ENCODE measurements around the gene CLEC16A.
A peak's percentile ranks its signal among the peaks of the same experiment; 100 is the strongest.

Gene CLEC16A

GRCh38 chr16:11128211-11129141 is 184.1 kb downstream of the CLEC16A start:
- peak; percentile 68 for DNase-seq

DNA sequence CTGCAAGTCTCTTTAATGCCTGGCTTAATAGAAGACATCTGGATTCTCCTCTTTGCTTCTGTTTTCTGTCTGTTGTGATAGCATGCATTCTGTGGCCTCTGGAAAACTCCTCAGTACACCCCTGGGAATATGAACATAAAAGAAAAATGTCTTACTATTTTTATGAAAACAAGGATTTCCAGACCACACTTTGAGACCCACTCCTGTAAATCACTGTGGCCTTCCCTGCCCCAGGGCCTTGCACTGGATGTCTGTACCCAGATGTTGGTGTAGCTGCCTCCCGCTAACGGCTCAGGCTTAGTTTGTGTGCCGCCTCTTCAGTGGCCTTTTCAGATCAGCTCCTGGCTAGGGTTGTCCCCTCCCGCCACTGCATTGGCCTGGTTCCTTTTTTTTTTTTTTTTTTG is 185.0 kb downstream of the CLEC16A start:
- DNase-seq = no peak

DNA sequence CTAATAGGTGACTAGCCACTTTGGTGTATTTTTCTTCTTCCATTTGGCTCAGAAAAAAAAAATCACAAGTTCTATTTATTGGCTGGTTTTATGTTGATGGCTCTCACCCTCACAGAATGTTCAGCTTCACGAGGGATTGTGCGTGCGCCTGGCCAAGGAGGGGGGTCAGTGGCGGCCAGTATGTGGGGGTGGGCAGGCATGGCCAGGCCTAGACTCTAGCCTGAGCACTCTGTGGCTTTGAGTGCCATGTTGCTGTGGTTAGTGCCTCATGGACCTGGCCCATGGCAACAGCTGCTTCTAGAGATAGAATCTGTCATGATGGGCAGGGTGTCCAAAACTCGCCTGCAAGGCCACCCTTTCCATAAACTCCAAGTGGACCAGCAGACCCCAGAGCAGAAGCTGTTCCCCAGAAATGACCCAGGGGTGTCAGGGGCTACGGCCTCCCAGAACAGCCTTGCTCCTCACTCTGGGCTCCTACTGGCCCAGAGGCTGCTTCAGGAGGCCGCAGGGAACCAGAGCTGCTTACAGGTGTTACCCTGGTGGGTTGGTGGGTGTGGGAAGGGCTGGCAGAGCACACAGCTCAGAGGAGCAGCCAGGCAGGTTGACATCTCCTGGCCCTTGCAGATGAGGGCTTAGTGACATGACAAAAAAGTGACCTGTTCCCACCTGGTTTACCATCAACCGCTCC is 186.8 kb downstream of the CLEC16A start:
- DNase-seq = no peak

DNA sequence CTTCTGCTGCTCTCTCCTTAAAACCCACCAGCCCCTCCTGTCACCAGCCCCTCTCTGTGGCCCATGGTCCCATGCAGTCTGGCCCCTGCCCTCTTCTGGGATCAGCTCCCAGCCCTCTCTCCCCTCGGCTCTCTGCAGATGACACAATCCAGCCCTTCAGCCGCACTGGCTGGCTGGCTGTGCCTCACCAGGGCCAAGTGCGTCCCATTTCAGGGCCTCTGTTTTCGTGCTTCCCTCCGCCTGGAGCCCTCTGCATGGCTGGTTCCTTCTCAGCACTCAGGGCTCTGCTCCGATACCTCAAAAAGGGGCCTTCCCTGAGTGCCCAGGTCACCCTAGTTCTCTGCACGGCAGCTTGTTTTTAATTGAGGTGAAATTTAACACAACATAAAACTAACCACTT is 187.3 kb downstream of the CLEC16A start:
- no peak for DNase-seq

- DNase-seq = peak; percentile 97
These were observed 189.1 kb downstream of the CLEC16A start for GRCh38 chr16:11133344-11133943.

DNA sequence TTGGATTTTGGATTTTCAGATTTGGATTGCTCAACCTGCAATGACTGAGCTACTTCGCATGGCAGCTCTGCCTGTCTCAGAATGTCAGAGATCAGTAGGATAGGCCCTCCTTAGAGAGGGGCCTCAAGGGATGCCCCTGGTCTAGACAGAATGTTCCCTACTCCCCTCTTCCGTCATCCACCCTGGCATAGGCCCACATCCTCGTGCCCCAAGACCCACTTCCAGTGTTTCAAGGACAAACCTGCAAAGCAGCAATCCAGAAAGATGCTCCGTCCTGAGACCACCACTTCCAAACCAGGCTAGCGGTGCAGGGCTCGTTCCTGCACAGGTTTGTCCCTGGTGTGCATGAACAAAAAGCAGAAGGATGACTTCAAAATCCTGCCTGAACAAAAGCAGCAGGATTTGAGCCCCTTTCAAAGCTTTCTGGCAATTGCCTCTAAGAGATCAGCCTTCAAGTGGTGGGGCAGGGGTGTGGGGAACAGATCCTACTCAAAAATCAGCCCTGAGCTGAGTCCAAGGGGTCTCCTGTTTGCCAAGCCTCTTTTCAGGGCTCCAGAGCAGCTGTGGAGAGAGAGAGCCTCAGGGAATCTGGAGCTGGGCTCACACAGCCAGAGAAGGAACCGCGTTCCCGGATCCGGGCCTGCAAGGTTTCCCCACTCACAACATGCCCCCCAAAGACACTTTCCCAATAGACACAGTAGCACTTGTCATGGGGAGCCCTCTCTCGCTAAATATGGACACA is 190.5 kb downstream of the CLEC16A start:
- no peak for DNase-seq

- DNase-seq = peak; percentile 73
These were observed 191.2 kb downstream of the CLEC16A start for GRCh38 chr16:11135464-11135973.

DNA sequence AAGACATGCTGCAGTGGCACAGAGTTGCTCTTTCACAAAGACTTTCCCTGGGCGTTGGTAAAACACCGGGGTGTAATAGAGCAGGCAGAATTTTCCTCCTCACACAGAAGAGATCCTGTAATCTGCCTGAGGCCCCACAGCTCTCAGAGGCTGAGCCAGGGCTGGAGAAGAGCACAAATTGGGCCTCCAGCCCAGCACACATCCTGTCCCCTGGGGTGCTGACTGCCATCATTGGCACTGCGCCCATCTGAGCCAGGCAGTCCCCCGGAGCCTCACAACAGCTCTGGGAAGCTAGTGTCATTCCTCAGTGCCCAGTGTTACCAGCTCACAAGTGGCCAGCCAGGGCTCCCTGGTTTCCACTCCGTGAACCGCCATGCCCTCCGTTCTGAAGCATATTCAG is 192.2 kb downstream of the CLEC16A start:
- DNase-seq = peak; percentile 83

- no peak for DNase-seq
These were observed 193.8 kb downstream of the CLEC16A start for GRCh38 chr16:11138022-11138768.

DNA sequence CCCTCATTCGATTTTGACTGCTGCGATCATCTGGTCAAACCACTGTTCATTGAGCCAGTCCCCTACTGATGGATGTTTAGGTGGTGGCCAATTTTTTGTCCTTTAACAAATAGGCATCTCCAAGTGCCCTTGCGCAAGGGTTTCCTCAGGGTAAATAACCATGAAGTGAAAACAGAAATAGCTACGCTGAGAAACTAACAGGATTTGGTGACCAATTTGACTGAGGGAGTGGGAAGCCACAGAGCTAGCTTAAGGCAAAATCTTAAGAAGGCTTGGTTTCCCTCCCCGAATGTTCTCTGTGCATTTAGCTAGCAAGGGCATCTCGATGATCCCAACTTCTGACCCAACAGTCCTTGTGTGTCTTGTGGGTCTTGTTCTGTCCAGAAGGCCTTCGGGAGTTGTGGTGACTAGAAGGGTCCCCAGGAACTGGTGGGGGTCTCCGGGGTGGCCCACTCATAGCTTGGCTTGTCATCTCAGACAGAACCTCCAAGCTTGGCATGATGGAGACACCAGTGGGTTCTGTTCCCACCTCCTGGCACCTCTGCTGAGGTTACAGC is 194.5 kb downstream of the CLEC16A start:
- DNase-seq = no peak

GRCh38 chr16:11139326-11140097 is 195.1 kb downstream of the CLEC16A start:
- DNase-seq = peak; percentile 30

- no peak for DNase-seq
These were observed 195.7 kb downstream of the CLEC16A start for GRCh38 chr16:11140098-11140375.

DNA sequence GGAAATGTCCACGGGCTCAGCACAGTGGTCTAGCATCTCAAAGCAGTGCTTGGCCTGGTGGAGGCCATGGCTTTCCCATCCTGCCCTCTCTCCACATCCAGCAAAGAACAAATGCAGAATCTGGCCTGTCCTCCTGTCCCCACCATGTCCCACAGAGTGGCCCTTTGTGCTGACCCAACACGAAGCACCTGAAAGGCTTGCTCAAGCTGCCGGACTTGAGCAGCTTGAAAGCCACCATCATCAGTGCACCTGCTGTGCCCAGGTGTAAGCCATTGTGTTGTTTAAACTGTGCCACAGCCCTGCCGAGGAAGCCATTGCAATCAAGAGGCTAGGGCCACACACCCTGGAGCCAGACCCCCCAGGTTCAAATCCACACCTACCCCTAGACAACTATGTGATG is 196.1 kb downstream of the CLEC16A start:
- DNase-seq = no peak

GRCh38 chr16:11140867-11141266 is 196.5 kb downstream of the CLEC16A start:
- no peak for DNase-seq

DNA sequence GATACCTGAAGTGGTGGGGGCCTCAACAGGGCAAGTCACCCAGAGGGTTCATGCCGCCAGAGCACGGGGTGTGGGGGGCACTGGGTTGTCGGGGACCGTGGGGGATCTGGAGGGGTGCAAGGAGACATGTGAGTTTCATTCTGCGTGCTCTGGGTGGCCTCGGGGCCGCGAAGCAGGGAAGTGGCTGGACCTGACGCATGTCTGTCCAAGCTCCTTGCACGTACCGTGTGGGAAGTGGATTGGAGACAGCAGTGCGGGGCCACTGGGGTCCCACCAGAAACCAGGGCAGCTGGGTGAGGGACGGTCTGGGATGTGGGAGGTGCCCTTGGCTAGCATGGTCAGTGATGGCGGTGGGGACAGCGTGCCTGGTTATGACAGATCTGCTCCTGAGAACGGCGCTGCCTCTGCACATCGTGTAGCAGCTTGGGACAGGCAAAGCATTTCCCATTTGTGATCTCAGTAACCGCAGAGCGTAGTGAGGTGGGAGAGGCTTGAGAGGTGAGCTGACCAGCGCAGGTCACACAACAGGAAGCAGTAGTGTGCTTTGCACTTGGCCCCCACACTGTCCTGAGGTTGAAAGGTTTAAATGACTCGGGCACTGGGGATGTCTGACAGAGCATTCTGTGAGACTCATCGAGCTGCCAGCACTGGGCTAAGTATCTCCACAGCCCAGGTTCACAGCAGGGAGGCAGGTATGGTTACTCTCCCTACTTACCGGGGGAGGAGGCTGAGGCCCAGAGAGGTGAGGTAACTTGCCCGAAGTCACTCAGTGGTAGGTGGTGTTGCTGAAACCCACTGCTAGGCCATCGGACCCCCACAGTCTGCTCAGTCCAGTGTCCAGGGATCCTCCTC is 197.3 kb downstream of the CLEC16A start:
- DNase-seq = no peak

GRCh38 chr16:11142261-11142630 is 197.9 kb downstream of the CLEC16A start:
- no peak for DNase-seq

GRCh38 chr16:11142951-11143350 is 198.6 kb downstream of the CLEC16A start:
- DNase-seq = no peak

- no peak for DNase-seq
These were observed 199.1 kb downstream of the CLEC16A start for GRCh38 chr16:11143372-11144035.

GRCh38 chr16:11144122-11144521 is 199.8 kb downstream of the CLEC16A start:
- DNase-seq = no peak
